NAMALWA (cell line): ENCODE results near the gene CBX7.

Experiments used
- DNase-seq: peaks from one replicate; pipeline ENCODE4 v3.0.0-alpha.2; 2015; ENCODE audit warnings: low spot score

Gene CBX7

GRCh38 chr22:39147335-39148025 lies 5.0 kb downstream of the CBX7 start:
- no peak for DNase-seq

GRCh38 chr22:39146256-39147101 lies 6.0 kb downstream of the CBX7 start:
- no peak for DNase-seq

- peak; percentile 65 for DNase-seq
Observed at GRCh38 chr22:39144101-39144767, 8.2 kb downstream of the CBX7 start.

- no peak for DNase-seq
Observed at GRCh38 chr22:39142088-39142680, 10.3 kb downstream of the CBX7 start.

- DNase-seq, result no peak
Observed at GRCh38 chr22:39139933-39140332, 12.5 kb downstream of the CBX7 start.

- DNase-seq, result no peak
Observed at GRCh38 chr22:39138357-39138997, 14.0 kb downstream of the CBX7 start.

- DNase-seq, result no peak
Observed at GRCh38 chr22:39136317-39136716, 16.2 kb downstream of the CBX7 start.

- DNase-seq, result peak; percentile 75
Observed at GRCh38 chr22:39135092-39135896, 17.2 kb downstream of the CBX7 start.

GRCh38 chr22:39134366-39135091 lies 18.0 kb downstream of the CBX7 start:
- DNase-seq, result no peak

GRCh38 chr22:39133871-39134270 lies 18.6 kb downstream of the CBX7 start:
- no peak for DNase-seq

GRCh38 chr22:39132871-39133524 lies 19.5 kb downstream of the CBX7 start:
- no peak for DNase-seq

GRCh38 chr22:39132281-39132680 lies 20.2 kb downstream of the CBX7 start:
- no peak for DNase-seq

GRCh38 chr22:39130892-39131855 lies 21.3 kb downstream of the CBX7 start:
- DNase-seq, result no peak

GRCh38 chr22:39130152-39130704 lies 22.3 kb downstream of the CBX7 start:
- no peak for DNase-seq

- DNase-seq, result no peak
Observed at GRCh38 chr22:39129746-39130145, 22.7 kb downstream of the CBX7 start.

GRCh38 chr22:39129081-39129480 lies 23.4 kb downstream of the CBX7 start:
- DNase-seq, result no peak

GRCh38 chr22:39128508-39128907 lies 24.0 kb downstream of the CBX7 start:
- DNase-seq, result no peak

GRCh38 chr22:39125622-39126021 lies 26.9 kb downstream of the CBX7 start:
- DNase-seq, result no peak
